HG03571 (cell line): ENCODE results near the gene SLC4A1.
A peak's percentile ranks its signal among the peaks of the same experiment; 100 is the strongest.

Source experiments
- ATAC-seq: cut with Tn5 transposase; IDR thresholded peaks from one replicate; pipeline ENCODE4 v1.9.1; 2021; ENCODE audit not compliant: unreplicated experiment

The SLC4A1 gene

DNA sequence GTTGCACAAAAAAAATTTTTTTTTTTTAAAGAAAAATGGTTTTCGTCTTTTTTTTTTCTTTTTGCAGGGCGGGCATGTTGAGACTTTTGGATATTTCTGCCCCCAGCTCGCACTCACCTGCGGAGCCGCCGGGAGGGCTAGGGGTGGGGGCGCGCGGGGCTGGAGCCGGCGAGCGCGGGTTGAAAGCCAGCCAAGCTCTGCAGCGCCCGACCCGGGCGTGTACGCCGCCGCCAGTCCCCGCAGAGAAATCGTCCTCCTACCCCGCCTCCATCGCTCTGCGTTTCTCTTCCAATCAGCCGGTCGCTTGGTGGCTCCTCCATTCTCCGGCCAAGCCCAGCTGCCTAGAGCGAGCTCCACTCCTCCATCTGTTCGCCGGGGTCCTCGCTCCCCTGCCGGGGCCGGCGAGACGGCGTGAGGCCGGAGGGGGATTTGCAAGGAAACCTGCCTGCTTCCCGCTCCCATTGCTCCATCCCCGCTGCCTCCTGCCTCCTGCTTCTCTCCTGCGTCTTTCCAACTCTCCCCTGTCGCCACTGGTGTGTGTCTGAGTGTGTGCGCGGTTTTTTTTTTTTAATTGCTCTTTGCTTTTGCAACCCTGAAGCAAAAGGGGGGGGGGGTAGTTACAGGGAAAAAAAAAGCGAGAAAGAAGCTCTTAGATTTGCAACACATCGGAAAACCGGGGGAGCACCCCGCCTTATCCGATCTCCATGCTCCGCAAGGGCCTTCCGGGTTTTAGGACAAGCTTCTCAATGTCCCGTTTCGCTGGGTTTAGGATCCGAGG lies 46.7 kb downstream of the SLC4A1 start:
- no peak for ATAC-seq

DNA sequence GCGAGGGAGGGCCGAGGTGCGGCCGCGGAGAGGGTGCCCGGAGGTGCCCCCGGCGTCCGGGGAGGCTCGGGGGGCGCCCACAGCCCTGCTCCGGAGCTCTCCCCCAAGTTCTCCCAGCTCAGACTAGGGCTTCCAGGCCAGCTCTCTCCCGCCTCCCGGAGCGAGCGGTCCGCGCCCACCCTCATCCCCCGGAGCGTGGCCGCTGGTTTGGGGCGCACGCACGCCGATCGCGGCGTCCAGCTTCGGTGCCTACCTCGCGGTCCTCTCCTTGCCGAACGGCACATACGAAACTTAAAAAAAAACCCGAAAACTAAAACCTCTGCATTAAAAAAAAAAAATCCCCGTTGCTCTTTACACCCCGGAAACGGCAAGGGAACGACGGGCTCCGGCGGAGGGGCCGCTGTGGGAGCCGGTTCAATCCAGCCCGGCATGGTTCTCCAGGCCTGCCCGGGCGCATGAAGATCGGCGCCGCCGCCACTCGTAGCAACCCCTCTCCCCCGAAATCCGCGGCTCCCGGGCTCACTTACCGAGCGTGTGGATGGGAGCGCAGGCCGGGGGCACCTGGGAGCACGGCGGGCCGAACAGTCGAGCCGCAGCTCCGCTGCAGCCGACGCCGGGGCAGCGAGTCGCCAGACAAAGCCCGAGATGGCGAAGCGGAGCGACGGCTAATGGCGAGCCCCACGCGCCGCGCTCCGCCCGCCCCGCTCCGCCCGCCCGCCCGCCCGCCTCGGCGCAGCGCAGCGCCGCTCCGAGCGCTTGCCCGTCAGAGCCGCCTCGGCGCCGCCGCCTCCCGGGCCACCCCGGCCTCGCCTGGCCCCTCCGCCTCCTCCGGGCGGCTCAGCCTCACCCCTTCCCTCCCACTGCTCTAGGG lies 47.5 kb downstream of the SLC4A1 start:
- no peak for ATAC-seq

- peak; percentile 12 for ATAC-seq
Measured at GRCh38 chr17:44219616-44220212, 48.2 kb downstream of the SLC4A1 start, which contains the start of gene UBTF. Gene UBTF, minus strand, starts transcription at chr17:44219675. Its CDS starts 1,446 bp downstream, at chr17:44218229.

- peak; percentile 28 for ATAC-seq
Measured at GRCh38 chr17:44219108-44219615, 48.8 kb downstream of the SLC4A1 start.

DNA sequence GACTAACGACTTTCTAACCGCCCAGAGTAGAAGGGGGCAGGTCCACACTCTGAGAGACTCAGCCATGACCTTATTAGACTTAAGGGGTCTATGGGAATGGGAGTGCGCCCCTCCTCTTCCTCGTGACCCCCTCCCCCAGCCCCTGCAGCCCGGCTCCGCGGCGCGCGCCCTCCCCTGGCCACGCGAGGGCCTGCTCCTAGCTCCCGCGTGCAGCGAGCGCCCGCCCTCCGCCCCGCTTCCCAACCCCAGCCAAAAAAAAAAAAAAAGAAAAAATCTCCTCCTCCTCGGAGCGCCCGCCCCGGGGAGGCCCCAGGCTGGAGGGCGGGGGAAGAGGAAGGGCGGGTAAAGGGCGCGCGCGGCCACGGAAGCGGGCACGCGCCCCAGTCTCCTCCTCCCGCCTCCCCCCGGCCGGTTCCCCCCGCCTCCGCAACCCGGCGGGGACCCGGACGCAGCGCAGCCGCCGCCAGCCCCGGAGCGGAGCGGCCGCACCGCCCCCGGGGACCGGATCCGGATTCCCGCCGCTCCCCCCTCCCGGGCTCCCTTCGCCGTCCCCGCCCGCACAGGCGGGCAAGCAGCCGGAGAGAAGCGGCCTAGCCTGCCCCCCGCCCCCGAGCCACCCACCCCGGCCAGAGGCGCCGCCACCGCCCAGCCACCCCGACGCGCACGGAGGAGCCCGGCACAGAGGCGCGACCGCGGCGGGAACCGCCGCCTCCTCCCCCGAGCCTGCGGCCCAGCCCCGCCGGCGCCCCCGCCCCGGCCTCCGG lies 49.4 kb downstream of the SLC4A1 start:
- peak; percentile 30 for ATAC-seq

DNA sequence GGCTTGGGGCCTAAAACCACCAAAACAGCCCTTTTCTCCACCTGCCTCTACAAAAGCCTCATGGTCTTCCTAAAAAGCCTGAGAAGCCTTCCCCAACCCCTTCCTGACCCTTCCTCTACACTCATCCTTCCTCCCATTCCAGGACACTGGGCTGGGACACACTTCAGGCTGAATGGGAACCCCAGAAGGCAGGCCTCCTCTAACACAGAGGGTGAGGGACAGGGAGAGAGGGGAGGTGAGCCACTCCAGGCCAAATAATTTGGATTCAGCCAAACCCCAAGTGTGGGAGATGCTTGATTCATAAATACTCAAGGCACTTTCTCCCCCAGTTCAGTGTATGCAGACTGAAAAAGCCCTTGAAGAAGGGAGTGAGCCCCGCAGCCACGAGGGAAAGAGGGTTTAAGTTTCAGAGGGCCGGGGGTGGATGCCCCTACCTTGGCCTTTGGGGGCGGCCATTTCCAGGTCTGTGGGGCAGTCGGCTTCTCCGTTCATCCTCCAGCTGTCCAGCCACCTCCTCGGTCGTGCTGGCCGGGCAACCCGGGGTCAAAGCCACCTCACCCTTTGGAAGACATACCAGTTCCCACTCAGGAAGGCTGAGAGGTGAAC lies 50.1 kb downstream of the SLC4A1 start:
- ATAC-seq, result no peak

- no peak for ATAC-seq
Measured at GRCh38 chr17:44216694-44217093, 51.2 kb downstream of the SLC4A1 start.

GRCh38 chr17:44216173-44216572 lies 51.8 kb downstream of the SLC4A1 start:
- no peak for ATAC-seq

- ATAC-seq, result no peak
Measured at GRCh38 chr17:44214896-44215295, 53.0 kb downstream of the SLC4A1 start.

DNA sequence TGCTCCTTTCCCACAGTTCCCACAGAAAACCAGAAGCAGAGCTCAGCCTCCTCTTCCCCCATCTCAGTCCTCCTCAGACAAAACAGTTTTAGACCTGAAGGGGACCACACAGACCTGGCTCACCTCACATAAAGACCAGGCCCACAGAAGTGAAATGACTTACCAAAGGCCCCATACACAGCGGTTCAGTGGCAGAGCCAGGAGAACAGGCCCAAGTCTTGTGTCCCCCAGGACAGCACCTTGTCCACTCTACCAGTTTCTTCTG lies 53.8 kb downstream of the SLC4A1 start:
- no peak for ATAC-seq

DNA sequence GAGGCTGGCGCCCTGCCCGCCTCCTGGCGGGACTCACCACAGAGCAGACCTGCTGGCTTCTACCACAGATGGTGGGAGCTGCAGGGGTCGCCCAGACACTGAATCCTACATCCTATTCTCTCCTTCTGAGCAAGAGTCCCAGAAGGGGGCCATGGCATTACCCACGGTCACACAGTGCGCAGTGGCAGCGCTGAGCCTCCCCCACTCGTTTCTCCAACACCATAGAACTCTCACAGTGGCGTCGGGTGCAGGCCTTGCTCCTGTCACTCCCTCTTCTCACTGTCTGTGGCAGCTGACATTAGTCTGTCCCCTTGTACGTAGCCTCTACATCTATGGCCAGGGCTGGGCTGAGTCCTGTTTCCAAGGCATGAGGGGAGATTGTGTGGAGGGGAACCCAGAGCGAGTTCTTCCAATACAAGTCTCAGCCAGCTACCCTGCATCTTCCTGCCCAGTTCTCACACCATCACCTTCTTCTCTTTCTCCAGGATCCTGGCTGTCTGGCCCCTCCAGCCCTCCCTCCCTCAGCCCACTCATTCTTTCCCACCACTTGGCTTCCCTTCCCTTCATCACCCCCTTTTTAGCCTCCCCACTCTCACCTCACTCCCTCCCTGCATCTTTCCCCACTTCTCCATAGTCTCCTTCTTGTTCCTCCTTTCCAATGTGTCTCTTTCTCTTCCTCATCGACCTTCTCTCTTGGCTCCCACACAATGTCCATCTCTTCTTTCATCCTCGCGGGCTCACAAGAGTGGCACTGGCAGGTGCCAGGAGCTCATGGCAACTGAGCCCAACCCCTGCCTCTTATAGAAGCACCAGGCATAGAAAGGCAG lies 54.3 kb downstream of the SLC4A1 start:
- ATAC-seq, result no peak

GRCh38 chr17:44212507-44213402 lies 55.2 kb downstream of the SLC4A1 start:
- no peak for ATAC-seq

GRCh38 chr17:44211281-44212265 lies 56.4 kb downstream of the SLC4A1 start:
- no peak for ATAC-seq

GRCh38 chr17:44210342-44211192 lies 57.4 kb downstream of the SLC4A1 start:
- peak; percentile 68 for ATAC-seq

DNA sequence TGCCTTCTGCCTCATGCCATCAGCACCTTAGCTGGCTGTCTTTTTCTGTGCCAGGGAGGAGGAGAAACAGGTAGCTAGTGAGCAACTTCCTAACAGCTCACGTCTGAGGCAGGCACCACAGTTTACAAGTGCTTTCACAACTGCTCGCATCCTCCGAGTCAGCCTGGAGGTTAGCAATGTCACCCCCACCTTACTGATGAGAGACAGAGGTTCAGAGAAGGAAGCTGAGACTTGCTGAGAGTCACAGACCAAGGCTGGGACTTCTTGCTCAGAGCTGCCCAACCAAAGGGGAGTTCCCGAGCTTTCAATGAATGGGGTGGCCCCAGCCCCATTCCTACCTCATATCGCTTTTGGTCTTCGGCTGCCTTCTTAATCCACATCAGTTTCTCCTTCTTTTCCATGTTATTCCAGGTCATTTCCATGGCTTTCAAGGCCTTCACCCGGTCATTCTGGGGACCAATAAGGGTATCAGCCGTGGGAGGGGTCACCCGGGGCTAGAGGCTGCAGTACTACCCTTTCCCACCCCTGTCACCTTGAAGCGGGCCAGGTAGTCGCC lies 58.1 kb downstream of the SLC4A1 start:
- peak; percentile 9 for ATAC-seq

DNA sequence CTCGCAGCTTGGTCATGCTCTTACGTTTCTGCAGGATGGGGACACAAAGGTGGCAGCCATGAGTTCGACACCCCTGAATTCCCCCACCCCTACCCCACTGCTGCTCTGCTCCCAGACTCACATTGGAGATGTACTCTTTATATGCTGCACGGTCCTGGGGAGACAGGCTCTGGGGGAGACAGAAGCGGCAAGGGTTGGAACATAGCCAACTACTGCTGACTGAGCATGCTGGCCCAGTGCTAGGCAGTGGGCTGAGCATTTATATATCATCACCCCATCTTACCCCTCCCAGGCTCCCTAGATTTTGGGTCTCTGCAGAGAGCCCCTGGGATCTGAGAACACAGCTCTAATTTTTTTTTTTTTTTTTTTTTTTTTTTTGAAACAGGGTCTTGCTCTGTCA lies 60.2 kb downstream of the SLC4A1 start:
- no peak for ATAC-seq
